ENCODE results near the gene ERC2. TPM values are rescaled to one million over a fixed set of nuclear protein-coding genes. Genes with fewer than 3 reads are reported as not detected.

ERC2 gene
- total RNA-seq, 3 donors from 2014 or later: 0.64 to 7.3 (median 1.3) TPM

DNA sequence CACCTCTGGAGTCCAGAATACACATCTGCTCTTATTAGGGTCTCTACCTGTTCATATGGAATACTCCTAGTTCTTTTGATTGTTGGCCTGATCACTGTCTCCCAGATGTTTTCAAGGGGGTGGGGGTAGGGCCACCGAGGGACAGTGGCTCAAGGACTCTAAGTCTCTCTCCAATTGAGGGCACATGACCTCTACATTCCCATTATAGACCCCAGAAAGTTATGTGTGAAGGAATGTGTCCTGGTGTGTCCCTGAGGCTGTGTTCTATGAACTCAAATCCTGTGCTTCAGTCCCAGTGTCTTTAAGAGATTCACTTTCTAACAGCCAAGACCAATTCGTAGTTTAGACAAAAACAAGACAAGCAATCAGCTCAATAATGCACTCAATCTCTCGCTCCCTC, 357.4 kb downstream of the ERC2 start:
- Histone ChIP-seq H3K36me3 (no peaks in the 10 kb centered on the region), H3K9me3 (peaks cover 0 to 8% of the 10 kb centered on the region in 2 donors), H3K27ac (no peak overlapping the region), H3K4me3 (no peak overlapping the region), H3K4me1 (no peaks in the 10 kb centered on the region), H3K27me3 (no peaks in the 10 kb centered on the region)
- TF ChIP-seq POLR2A (IDR thresholded peaks at IDR 0.05) (no peak), CTCF (IDR thresholded peaks at IDR 0.05) (no peak), POLR2AphosphoS5 (IDR thresholded peaks at IDR 0.05) (no peak)
- intact Hi-C loops (cut with DNase I; ENCODE audit: low total_unique reads): no loop called here
- no peak for DNase-seq (ENCODE audit: low spot score in 2 of 2)

DNA sequence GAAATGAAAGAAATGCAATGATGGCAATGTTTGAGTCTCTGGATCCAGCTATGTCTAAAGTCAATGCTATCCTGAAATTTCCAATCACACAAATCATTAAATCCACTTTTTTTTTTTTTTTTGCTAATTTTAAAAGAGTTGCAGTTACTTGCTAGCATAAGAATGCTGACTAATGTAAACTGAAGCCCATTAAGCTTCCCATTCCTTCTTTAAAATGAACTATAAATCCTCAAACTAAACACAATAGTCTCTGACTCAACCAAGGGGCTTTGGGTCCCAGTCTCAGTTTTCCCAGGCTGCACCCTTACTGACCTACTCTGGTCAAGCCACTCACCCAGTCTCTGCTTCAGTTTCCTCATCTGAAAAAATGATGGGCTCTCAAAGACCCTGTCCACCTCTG, 361.1 kb downstream of the ERC2 start:
- no peaks in the 10 kb centered on the region for H3K4me1 ChIP-seq
- TF ChIP-seq POLR2AphosphoS5 (IDR thresholded peaks at IDR 0.05) (no peak), POLR2A (IDR thresholded peaks at IDR 0.05) (no peak), CTCF (IDR thresholded peaks at IDR 0.05) (no peak)
- intact Hi-C loops (cut with DNase I; ENCODE audit: low total_unique reads): no loop called here
- no peak overlapping the region for H3K4me3 ChIP-seq
- H3K36me3 ChIP-seq: no peaks in the 10 kb centered on the region
- no peaks in the 10 kb centered on the region for H3K9me3 ChIP-seq
- DNase-seq (ENCODE audit: low spot score in 2 of 2): no peak
- H3K27me3 ChIP-seq: no peaks in the 10 kb centered on the region
- H3K27ac ChIP-seq: no peak overlapping the region

- Histone ChIP-seq H3K27ac (no peak overlapping the region), H3K4me1 (no peaks in the 10 kb centered on the region), H3K9me3 (no peaks in the 10 kb centered on the region), H3K27me3 (no peaks in the 10 kb centered on the region), H3K36me3 (no peaks in the 10 kb centered on the region), H3K4me3 (no peak overlapping the region)
- intact Hi-C loops (cut with DNase I; ENCODE audit: low total_unique reads): no loop called here
- no peak for DNase-seq (ENCODE audit: low spot score in 2 of 2)
- TF ChIP-seq POLR2A (IDR thresholded peaks at IDR 0.05) (no peak), POLR2AphosphoS5 (IDR thresholded peaks at IDR 0.05) (no peak), CTCF (IDR thresholded peaks at IDR 0.05) (no peak)
These were observed 366.2 kb downstream of the ERC2 start for GRCh38 chr3:56102032-56102431.

DNA sequence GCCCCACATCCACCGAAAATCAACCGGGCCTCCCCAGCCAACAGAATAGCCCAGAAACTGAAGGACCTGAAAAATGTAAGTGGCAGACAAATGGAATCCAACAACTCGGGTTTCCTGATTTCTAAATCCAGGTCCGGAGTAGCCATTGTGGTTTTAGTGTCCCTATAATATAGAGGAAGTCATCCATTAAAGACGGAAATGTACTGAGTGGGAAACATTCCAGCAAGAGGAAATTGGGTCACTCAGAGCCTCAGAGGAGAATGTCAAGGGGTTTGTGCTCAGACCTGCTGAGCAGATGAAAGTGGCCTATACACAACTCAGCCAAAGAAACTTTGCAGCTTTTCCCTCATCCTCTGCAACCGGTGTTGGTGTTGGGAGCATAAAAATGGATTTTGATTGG, 366.7 kb downstream of the ERC2 start:
- Histone ChIP-seq H3K27ac (no peak overlapping the region), H3K9me3 (no peaks in the 10 kb centered on the region), H3K27me3 (no peaks in the 10 kb centered on the region), H3K4me1 (no peaks in the 10 kb centered on the region), H3K4me3 (no peak overlapping the region), H3K36me3 (no peaks in the 10 kb centered on the region)
- intact Hi-C loops (cut with DNase I; ENCODE audit: low total_unique reads): no loop called here
- DNase-seq (ENCODE audit: low spot score in 2 of 2): no peak
- no peak for TF ChIP-seq POLR2AphosphoS5 (IDR thresholded peaks at IDR 0.05)
- no peak for TF ChIP-seq CTCF (IDR thresholded peaks at IDR 0.05)
- no peak for TF ChIP-seq POLR2A (IDR thresholded peaks at IDR 0.05)

GRCh38 chr3:56096999-56097398, 371.3 kb downstream of the ERC2 start:
- no peak for DNase-seq (ENCODE audit: low spot score in 2 of 2)
- Histone ChIP-seq H3K27ac (no peak overlapping the region), H3K9me3 (no peaks in the 10 kb centered on the region), H3K4me3 (no peak overlapping the region), H3K27me3 (no peaks in the 10 kb centered on the region), H3K4me1 (no peaks in the 10 kb centered on the region), H3K36me3 (no peaks in the 10 kb centered on the region)
- intact Hi-C loops (cut with DNase I; ENCODE audit: low total_unique reads): no loop called here
- no peak for TF ChIP-seq POLR2AphosphoS5 (IDR thresholded peaks at IDR 0.05)
- no peak for TF ChIP-seq POLR2A (IDR thresholded peaks at IDR 0.05)
- no peak for TF ChIP-seq CTCF (IDR thresholded peaks at IDR 0.05)

Measured in breast epithelium (tissue), 4 donors.